Stomach smooth muscle (tissue), 2 donors: ENCODE measurements around the gene ATP6V1C2.
"Not testable (repeated sequence)": the region's sequence is repeated elsewhere in the genome, so short reads cannot be mapped to it uniquely, and the experiment has no call there.

Source experiments
- H3K27ac ChIP-seq: one replicate; pipeline ENCODE4 v1.7.0; 2013; ENCODE audit warnings: mild to moderate bottlenecking, low read length, inconsistent platforms
- H3K27me3 ChIP-seq, 2 donors: one replicate each; pipeline ENCODE4 v1.7.0; 2013; ENCODE audit warnings: low read length in 2 of 2; ENCODE audit not compliant: insufficient read depth in 2 of 2, control insufficient read depth in 1 of 2
- H3K36me3 ChIP-seq, 2 donors: one replicate each; pipeline ENCODE4 v1.7.0; 2013; ENCODE audit warnings: low read length in 2 of 2; ENCODE audit not compliant: control insufficient read depth in 2 of 2, insufficient read depth in 2 of 2
- H3K4me1 ChIP-seq: one replicate; pipeline ENCODE4 v1.7.0; 2013; ENCODE audit warnings: low read length; ENCODE audit not compliant: control insufficient read depth, insufficient read depth
- H3K4me3 ChIP-seq, 2 donors: one replicate each; pipeline ENCODE4 v1.7.0; 2013; ENCODE audit warnings: low read length in 2 of 2
- H3K9ac ChIP-seq, 2 donors: one replicate each; pipeline ENCODE4 v1.7.0; 2013; ENCODE audit warnings: low read length in 2 of 2, mild to moderate bottlenecking in 1 of 2
- H3K9me3 ChIP-seq, 2 donors: one replicate each; pipeline ENCODE4 v1.7.0; 2013; ENCODE audit warnings: low read length in 2 of 2; ENCODE audit not compliant: control insufficient read depth in 2 of 2
- donor health status: healthy.
- donor health status: Pancreatic carcinoma.

ATP6V1C2 gene

GRCh38 chr2:10776231-10776977 is 55.0 kb downstream of the ATP6V1C2 start:
- H3K27ac ChIP-seq = no peak overlapping the region
- peaks cover 4 to 12% of the 10 kb centered on the region in 2 donors for H3K36me3 ChIP-seq
- H3K4me1 ChIP-seq = peaks cover 4% of the 10 kb centered on the region
- no peak overlapping the region for H3K9ac ChIP-seq
- no peaks in the 10 kb centered on the region for H3K9me3 ChIP-seq
- no peak overlapping the region for H3K4me3 ChIP-seq
- no peaks in the 10 kb centered on the region for H3K27me3 ChIP-seq

- Histone ChIP-seq H3K4me1 (peaks cover 4% of the 10 kb centered on the region), H3K27me3 (no peaks in the 10 kb centered on the region), H3K9ac (no peak overlapping the region), H3K9me3 (no peaks in the 10 kb centered on the region), H3K4me3 (no peak overlapping the region), H3K27ac (no peak overlapping the region), H3K36me3 (peaks cover 4 to 17% of the 10 kb centered on the region in 2 donors)
These were observed 55.8 kb downstream of the ATP6V1C2 start for GRCh38 chr2:10777111-10777841.

- Histone ChIP-seq H3K4me3 (no peak overlapping the region), H3K36me3 (peaks cover 7 to 17% of the 10 kb centered on the region in 2 donors), H3K9me3 (no peaks in the 10 kb centered on the region), H3K27me3 (no peaks in the 10 kb centered on the region), H3K4me1 (peaks cover 4% of the 10 kb centered on the region), H3K9ac (no peak overlapping the region), H3K27ac (no peak overlapping the region)
These were observed 56.7 kb downstream of the ATP6V1C2 start for GRCh38 chr2:10777842-10778723.

GRCh38 chr2:10778724-10779115 is 57.3 kb downstream of the ATP6V1C2 start:
- Histone ChIP-seq H3K27ac (no peak overlapping the region), H3K9me3 (no peaks in the 10 kb centered on the region), H3K36me3 (peaks cover 8 to 17% of the 10 kb centered on the region in 2 donors), H3K4me1 (peaks cover 4% of the 10 kb centered on the region), H3K9ac (no peak overlapping the region), H3K27me3 (no peaks in the 10 kb centered on the region), H3K4me3 (no peak overlapping the region)

GRCh38 chr2:10779776-10780490 is 58.5 kb downstream of the ATP6V1C2 start:
- no peak overlapping the region for H3K27ac ChIP-seq
- H3K36me3 ChIP-seq = peaks cover 11 to 26% of the 10 kb centered on the region in 2 donors
- H3K4me1 ChIP-seq = peaks cover 4% of the 10 kb centered on the region
- no peaks in the 10 kb centered on the region for H3K9me3 ChIP-seq
- H3K27me3 ChIP-seq = no peaks in the 10 kb centered on the region
- H3K4me3 ChIP-seq = no peak overlapping the region
- H3K9ac ChIP-seq = no peak overlapping the region

- Histone ChIP-seq H3K9me3 (no peaks in the 10 kb centered on the region), H3K9ac (no peak overlapping the region), H3K4me3 (no peak overlapping the region), H3K36me3 (peaks cover 11 to 26% of the 10 kb centered on the region in 2 donors), H3K27me3 (no peaks in the 10 kb centered on the region), H3K4me1 (peaks cover 5% of the 10 kb centered on the region), H3K27ac (no peak overlapping the region)
These were observed 59.0 kb downstream of the ATP6V1C2 start for GRCh38 chr2:10780491-10780820.

GRCh38 chr2:10780821-10781220 is 59.4 kb downstream of the ATP6V1C2 start:
- H3K36me3 ChIP-seq = peaks cover 11 to 26% of the 10 kb centered on the region in 2 donors
- H3K27me3 ChIP-seq, H3K9me3 ChIP-seq, H3K9ac ChIP-seq, H3K4me3 ChIP-seq, H3K4me1 ChIP-seq, H3K27ac ChIP-seq: not testable (repeated sequence)

- no peak overlapping the region for H3K27ac ChIP-seq
- H3K4me3 ChIP-seq = no peak overlapping the region
- no peaks in the 10 kb centered on the region for H3K9me3 ChIP-seq
- peaks cover 18 to 29% of the 10 kb centered on the region in 2 donors for H3K36me3 ChIP-seq
- no peaks in the 10 kb centered on the region for H3K27me3 ChIP-seq
- H3K4me1 ChIP-seq = peaks cover 7% of the 10 kb centered on the region
- no peak overlapping the region for H3K9ac ChIP-seq
These were observed 60.3 kb downstream of the ATP6V1C2 start for GRCh38 chr2:10781746-10782145.

GRCh38 chr2:10783421-10783820 is 62.0 kb downstream of the ATP6V1C2 start:
- H3K4me3 ChIP-seq = no peak overlapping the region
- H3K36me3 ChIP-seq = peaks cover 32 to 39% of the 10 kb centered on the region in 2 donors
- no peak overlapping the region for H3K27ac ChIP-seq

GRCh38 chr2:10784719-10785118 is 63.3 kb downstream of the ATP6V1C2 start:
- peak overlapping the region; percentile 56 for H3K27ac ChIP-seq

More at GRCh38 chr2:10783421-10783820, 62.0 kb downstream of the ATP6V1C2 start:
- H3K9me3 ChIP-seq = no peaks in the 10 kb centered on the region
- peaks cover 7% of the 10 kb centered on the region for H3K4me1 ChIP-seq
- H3K9ac ChIP-seq = no peak overlapping the region
- no peaks in the 10 kb centered on the region for H3K27me3 ChIP-seq

More at GRCh38 chr2:10784719-10785118, 63.3 kb downstream of the ATP6V1C2 start:
- peaks cover 42 to 48% of the 10 kb centered on the region in 2 donors for H3K36me3 ChIP-seq
- no peak overlapping the region for H3K9ac ChIP-seq
- peaks cover 7% of the 10 kb centered on the region for H3K4me1 ChIP-seq
- H3K27me3 ChIP-seq = no peaks in the 10 kb centered on the region
- no peak overlapping the region for H3K4me3 ChIP-seq
- H3K9me3 ChIP-seq = no peaks in the 10 kb centered on the region
